ENCODE data around the gene FAM124A. TPM values are rescaled to one million over a fixed set of nuclear protein-coding genes. Genes with fewer than 3 reads are reported as not detected.

FAM124A gene
- total and polyA plus RNA-seq, 2 of the 8 experiments (the other 6 are each of a cell fraction or from before 2014, with no cell fraction given) = 40.7 to 49.9 TPM

GRCh38 chr13:51330791-51331190 lies 108.6 kb downstream of the FAM124A start:
- H3K4me1 ChIP-seq (replicated peaks in 1 of 4; ENCODE audit: control insufficient read depth in 3 of 4, insufficient read depth in 4 of 4, low read length in 3 of 4) = peaks cover 0 to 5% (median 2%) of the 10 kb centered on the region in 4 experiments; a peak in 3 of 7 replicates
- H3K27me3 ChIP-seq (replicated peaks in 1 of 4; ENCODE audit: control insufficient read depth in 3 of 4, extremely low read depth in 1 of 4, insufficient read depth in 3 of 4, low read length in 3 of 4) = no peaks in the 10 kb centered on the region; a peak in 1 of 7 replicates
- no peak overlapping the region for H2BK120ac ChIP-seq (replicated peaks; ENCODE audit: low read depth, low read length)
- peak overlapping the region; percentile 28; the same call in 1 of the 2 replicates for H2AK5ac ChIP-seq (ENCODE audit: low read depth, low read length)
- no peaks in the 10 kb centered on the region for H3K9me3 ChIP-seq (ENCODE audit: insufficient read depth in 2 of 2, low read depth in 1 of 2, low read length in 1 of 2)
- H3K79me2 ChIP-seq (ENCODE audit: control insufficient read depth in 1 of 2, insufficient read depth in 2 of 2, low read length in 2 of 2) = no peaks in the 10 kb centered on the region
- no peak overlapping the region for H3K14ac ChIP-seq (ENCODE audit: insufficient read length)
- H3K18ac ChIP-seq (ENCODE audit: extremely low read depth, low read length) = no peak overlapping the region
- H3K36me3 ChIP-seq (ENCODE audit: control insufficient read depth in 2 of 4, insufficient read depth in 4 of 4, low read length in 3 of 4) = no peaks in the 10 kb centered on the region
- H3K4me2 ChIP-seq (ENCODE audit: insufficient read depth in 1 of 2, low read depth in 2 of 2, low read length in 2 of 2) = no peak overlapping the region
- no peak for DNase-seq (ENCODE audit: low read depth in 1 of 2, low spot score in 2 of 2)
- no peak overlapping the region for H2BK5ac ChIP-seq (ENCODE audit: low read depth, low read length)
- H4K5ac ChIP-seq (ENCODE audit: insufficient read length, low read depth, low read length) = no peak overlapping the region
- H2BK15ac ChIP-seq (ENCODE audit: low read length) = peak overlapping the region; percentile 36; the same call in 1 of the 2 replicates
- H3K23ac ChIP-seq (ENCODE audit: insufficient read length) = no peak overlapping the region
- peak overlapping the region; percentile 3 for H3K4ac ChIP-seq (replicated peaks; ENCODE audit: insufficient read length, low read depth, low read length)
- no peak overlapping the region for H4K8ac ChIP-seq (ENCODE audit: extremely low read depth, insufficient read depth, low read length)
- H4K91ac ChIP-seq (replicated peaks; ENCODE audit: insufficient read length, low read length) = peak overlapping the region; percentile 34
- CTCF ChIA-PET (ENCODE audit: partially characterized antibody) = interaction anchor here (0.9 to 1.7 kb wide), 2 partner anchors 10 to 15 kb away, joined by 3 to 4 read pairs; no protein-coding TSS in a partner anchor
- no peak overlapping the region for H3K56ac ChIP-seq (replicated peaks; ENCODE audit: insufficient read length, low read depth, low read length)
- no peak for FAIRE-seq
- H3K27ac ChIP-seq (ENCODE audit: low read depth, low read length) = no peak overlapping the region
- H3K23me2 ChIP-seq (ENCODE audit: low read depth, low read length) = no peaks in the 10 kb centered on the region; the same call in 1 of the 2 replicates
- H4K20me1 ChIP-seq (replicated peaks in 1 of 2; ENCODE audit: control insufficient read depth in 1 of 2, insufficient read depth in 2 of 2, low read length in 2 of 2) = no peaks in the 10 kb centered on the region
- H2BK12ac ChIP-seq (ENCODE audit: low read depth, low read length) = no peak overlapping the region
- no peak overlapping the region for H2AFZ ChIP-seq (ENCODE audit: low read length)
- no peak overlapping the region for H3K4me3 ChIP-seq (ENCODE audit: extremely low read depth in 1 of 4, insufficient read depth in 2 of 4, low read depth in 3 of 4, low read length in 4 of 4)
- peak overlapping the region; percentile 34 for H2BK20ac ChIP-seq (ENCODE audit: low read length)
- H3K9ac ChIP-seq (replicated peaks in 1 of 4; ENCODE audit: extremely low read depth in 1 of 4, low read depth in 3 of 4, low read length in 3 of 4) = no peak overlapping the region
- H3K79me1 ChIP-seq (ENCODE audit: low read depth, low read length) = no peaks in the 10 kb centered on the region
- POLR2A ChIA-PET (ENCODE audit: partially characterized antibody) = no interaction called here
- WGBS, 2 experiments (ENCODE audit: extremely low coverage in 1 of 2, insufficient coverage in 1 of 2, insufficient read length in 1 of 2, insufficient replicate concordance in 2 of 2, low coverage in 1 of 2, low lambda C conversion rate in 2 of 2, missing lambda C conversion rate in 1 of 2) = 98% methylated on average over 3 of the region's 3 CpGs; no CpG with 5 or more reads in 1 of the 2 experiments
- TF ChIP-seq HDAC6 (IDR thresholded peaks at IDR 0.05; ENCODE audit: low read depth, low read length) = no peak
- TF ChIP-seq RFX5 (IDR thresholded peaks at IDR 0.05; ENCODE audit: borderline replicate concordance, low read depth, low read length) = no peak
- TF ChIP-seq GTF2F1 (IDR thresholded peaks at IDR 0.05; ENCODE audit: borderline replicate concordance, low read depth, low read length) = no peak
- no peak for TF ChIP-seq CHD2 (IDR thresholded peaks at IDR 0.05; ENCODE audit: low read length)
- TF ChIP-seq BCL11A (IDR thresholded peaks at IDR 0.05; ENCODE audit: low read depth in 2 of 2, low read length in 2 of 2) = no peak
- TF ChIP-seq CTCF (IDR thresholded peaks at IDR 0.05; ENCODE audit: control extremely low read depth in 1 of 3, insufficient read depth in 1 of 3, low read depth in 1 of 3, low read length in 3 of 3) = no peak
- TF ChIP-seq RNF2 (IDR thresholded peaks at IDR 0.05; ENCODE audit: borderline replicate concordance, low read depth, low read length, missing control alignments, poor library complexity, severe bottlenecking) = no peak
- TF ChIP-seq POLR2AphosphoS5 (IDR thresholded peaks at IDR 0.05; ENCODE audit: low read depth, low read length) = no peak
- TF ChIP-seq ATF2 (IDR thresholded peaks at IDR 0.05; ENCODE audit: low read length) = no peak

Measured in H1 (cell line).